Left renal cortex interstitium (tissue), 4 donors: ENCODE results near the gene PRLH. TPM values are rescaled to one million over a fixed set of nuclear protein-coding genes. Genes with fewer than 3 reads are reported as not detected.

Experiments used
- DNase-seq, 4 donors: peaks; one replicate each; pipeline ENCODE4 v3.0.0-alpha.2; 2013; ENCODE audit warnings: low read depth in 4 of 4, low spot score in 2 of 4, missing footprints in 1 of 4
- polyA plus RNA-seq, 4 donors: library from polyadenylated mRNA; unstranded; fragments of 120-200 nt; gene quantifications; one replicate each; pipeline ENCODE4 v1.2.1, GENCODE V29; 2013; ENCODE audit not compliant: insufficient read length in 4 of 4

Gene PRLH
- polyA plus RNA-seq, 4 donors: not detected

- no peak for DNase-seq
Measured at GRCh38 chr2:237563816-237564215, 2.6 kb upstream of the PRLH start.

- DNase-seq: no peak
Measured at GRCh38 chr2:237564526-237565131, 1.7 kb upstream of the PRLH start.

GRCh38 chr2:237565974-237566373, 400 bp upstream of the PRLH start:
- DNase-seq: no peak

GRCh38 chr2:237567276-237568029, 1.1 kb downstream of the PRLH start:
- DNase-seq: no peak

GRCh38 chr2:237568121-237568660, 1.8 kb downstream of the PRLH start:
- DNase-seq: no peak

- DNase-seq: no peak
Measured at GRCh38 chr2:237569041-237569440, 2.7 kb downstream of the PRLH start.

GRCh38 chr2:237569896-237570295, 3.5 kb downstream of the PRLH start:
- no peak for DNase-seq

- no peak for DNase-seq
Measured at GRCh38 chr2:237570776-237571335, 4.5 kb downstream of the PRLH start.

- DNase-seq: no peak
Measured at GRCh38 chr2:237571551-237571950, 5.2 kb downstream of the PRLH start.

GRCh38 chr2:237572021-237572741, 5.8 kb downstream of the PRLH start:
- peak in 3 of 4 donors; percentile 72 to 75 (median 72) for DNase-seq

- no peak for DNase-seq
Measured at GRCh38 chr2:237572742-237573101, 6.3 kb downstream of the PRLH start.

GRCh38 chr2:237573721-237574415, 7.5 kb downstream of the PRLH start:
- no peak for DNase-seq

GRCh38 chr2:237574467-237574866, 8.1 kb downstream of the PRLH start:
- DNase-seq: no peak

- no peak for DNase-seq
Measured at GRCh38 chr2:237574894-237575868, 8.8 kb downstream of the PRLH start.

GRCh38 chr2:237575869-237576862, 9.8 kb downstream of the PRLH start:
- no peak for DNase-seq

GRCh38 chr2:237576974-237577373, 10.6 kb downstream of the PRLH start:
- DNase-seq: no peak

GRCh38 chr2:237577458-237577857, 11.1 kb downstream of the PRLH start:
- no peak for DNase-seq
